CD4-positive, CD25-positive, alpha-beta regulatory T cell (primary cell): ENCODE data around the gene FAM241A. TPM values are rescaled to one million over a fixed set of nuclear protein-coding genes. Genes with fewer than 3 reads are reported as not detected.
A peak's percentile ranks its signal among the peaks of the same experiment; 100 is the strongest.
"Not testable (repeated sequence)": the region's sequence is repeated elsewhere in the genome, so short reads cannot be mapped to it uniquely, and the experiment has no call there.

Experiments used
- ATAC-seq, 2 donors: fragments of 150-1000 bp; cut with Tn5 transposase; one replicate each; pipeline ENCODE4 v1.10.0; 2021; ENCODE audit warnings: low read depth in 2 of 2, moderate number of reproducible peaks in 2 of 2, moderate library complexity in 1 of 2
- DNase-seq, 3 donors: peaks; one replicate each; pipeline versions ENCODE4 v3.0.0 to v3.0.0-alpha.2; 2012 to 2022; ENCODE audit warnings: mixed read lengths in 1 of 3
- H3K27ac ChIP-seq: one replicate; pipeline ENCODE4 v1.7.0; 2013; ENCODE audit warnings: mild to moderate bottlenecking, low read length; ENCODE audit not compliant: insufficient read depth, poor library complexity, severe bottlenecking
- H3K27me3 ChIP-seq: one replicate; pipeline ENCODE4 v1.7.0; 2013; ENCODE audit warnings: low read length; ENCODE audit not compliant: control insufficient read depth, insufficient read depth
- H3K36me3 ChIP-seq: one replicate; pipeline ENCODE4 v1.7.0; 2013; ENCODE audit warnings: mild to moderate bottlenecking, low read length, moderate library complexity; ENCODE audit not compliant: control insufficient read depth, insufficient read depth
- H3K4me1 ChIP-seq: 2 replicates; pipeline ENCODE4 v1.7.0; 2013; ENCODE audit warnings: mild to moderate bottlenecking, low read length; ENCODE audit not compliant: insufficient read depth, control insufficient read depth, poor library complexity, severe bottlenecking
- H3K4me3 ChIP-seq: one replicate; pipeline ENCODE4 v1.7.0; 2013; ENCODE audit warnings: low read depth, mild to moderate bottlenecking, low read length, moderate library complexity
- H3K9me3 ChIP-seq, 2 experiments: 1 replicate in 1 of 2; 2 replicates in 1 of 2; pipeline ENCODE4 v1.7.0; 2013; ENCODE audit warnings: low read length in 2 of 2, mild to moderate bottlenecking in 1 of 2, moderate library complexity in 1 of 2; ENCODE audit not compliant: control insufficient read depth in 2 of 2
- H3K27ac Mint-ChIP-seq, 3 donors: one replicate each; pipeline ENCODE4 v1.8.0; 2020 to 2022; ENCODE audit warnings: mild to moderate bottlenecking in 3 of 3, mixed read lengths in 3 of 3, moderate library complexity in 2 of 3
- H3K27me3 Mint-ChIP-seq: one replicate; pipeline ENCODE4 v1.8.0; 2022; ENCODE audit warnings: mild to moderate bottlenecking, mixed read lengths
- H3K36me3 Mint-ChIP-seq: one replicate; pipeline ENCODE4 v1.8.0; 2020; ENCODE audit warnings: mixed read lengths
- H3K4me1 Mint-ChIP-seq, 4 donors: one replicate each; pipeline ENCODE4 v1.8.0; 2020 to 2022; ENCODE audit warnings: mixed read lengths in 4 of 4, mild to moderate bottlenecking in 1 of 4
- H3K4me3 Mint-ChIP-seq, 4 donors: one replicate each; pipeline ENCODE4 v1.8.0; 2020 to 2022; ENCODE audit warnings: mild to moderate bottlenecking in 4 of 4, mixed read lengths in 4 of 4, moderate library complexity in 3 of 4
- H3K9me3 Mint-ChIP-seq, 7 donors: one replicate each; pipeline ENCODE4 v1.8.0; 2020 to 2022; ENCODE audit warnings: mixed read lengths in 7 of 7, mild to moderate bottlenecking in 3 of 7, moderate library complexity in 2 of 7
- polyA plus RNA-seq, 4 donors: library from polyadenylated mRNA; unstranded; fragments of 300-500 nt; fragmentation: Illumina TruSeq; gene quantifications; one replicate each; pipeline ENCODE4 v1.2.3, GENCODE V29; 2021
- total RNA-seq: library from RNA; stranded (reverse); gene quantifications from one replicate; pipeline ENCODE4 v1.2.3, GENCODE V29; 2022

The FAM241A gene
- total and polyA plus RNA-seq, 5 donors from 2014 or later: 3.0 to 4.9 (median 3.7) TPM

GRCh38 chr4:112178741-112179140 is 33.5 kb downstream of the FAM241A start:
- H3K4me3 ChIP-seq, H3K9me3 ChIP-seq, H3K36me3 Mint-ChIP-seq, H3K27ac ChIP-seq, H3K27me3 ChIP-seq, ATAC-seq, H3K27me3 Mint-ChIP-seq, H3K36me3 ChIP-seq, H3K9me3 Mint-ChIP-seq: not testable (repeated sequence)
- Mint-ChIP-seq H3K4me3 (peak overlapping the region in 2 of 4 donors; percentile 20 to 37), H3K27ac (peak overlapping the region in 1 of 3 donors; percentile 35), H3K4me1 (peaks cover 16 to 55% (median 41%) of the 10 kb centered on the region in 4 donors)
- H3K4me1 ChIP-seq: peaks cover 28% of the 10 kb centered on the region
- DNase-seq: peak in 1 of 3 donors; percentile 24

GRCh38 chr4:112181358-112182000 is 36.2 kb downstream of the FAM241A start:
- Histone ChIP-seq H3K27me3 (no peaks in the 10 kb centered on the region), H3K36me3 (no peaks in the 10 kb centered on the region), H3K27ac (no peak overlapping the region), H3K4me3 (no peak overlapping the region), H3K4me1 (peaks cover 33% of the 10 kb centered on the region), H3K9me3 (no peaks in the 10 kb centered on the region)
- Mint-ChIP-seq H3K36me3 (peaks cover 4% of the 10 kb centered on the region), H3K27me3 (no peaks in the 10 kb centered on the region), H3K4me1 (peaks cover 15 to 44% (median 41%) of the 10 kb centered on the region in 4 donors), H3K9me3 (peaks cover 0 to 3% (median 0%) of the 10 kb centered on the region in 7 donors), H3K27ac (peak overlapping the region in 1 of 3 donors; percentile 33), H3K4me3 (no peak overlapping the region)
- DNase-seq: no peak
- ATAC-seq: no peak

GRCh38 chr4:112182604-112183003 is 37.4 kb downstream of the FAM241A start:
- H3K4me3 Mint-ChIP-seq: no peak overlapping the region
- H3K9me3 ChIP-seq: no peaks in the 10 kb centered on the region
- no peaks in the 10 kb centered on the region for H3K27me3 Mint-ChIP-seq
- H3K4me3 ChIP-seq: no peak overlapping the region
- H3K27ac ChIP-seq: no peak overlapping the region
- peaks cover 15 to 34% (median 33%) of the 10 kb centered on the region in 4 donors for H3K4me1 Mint-ChIP-seq
- H3K36me3 ChIP-seq: no peaks in the 10 kb centered on the region
- H3K4me1 ChIP-seq: peaks cover 28% of the 10 kb centered on the region
- no peaks in the 10 kb centered on the region for H3K27me3 ChIP-seq
- H3K9me3 Mint-ChIP-seq: peaks cover 0 to 3% (median 0%) of the 10 kb centered on the region in 7 donors
- peak overlapping the region in 1 of 3 donors; percentile 37 for H3K27ac Mint-ChIP-seq
- no peak for ATAC-seq
- DNase-seq: no peak
- H3K36me3 Mint-ChIP-seq: peaks cover 10% of the 10 kb centered on the region

GRCh38 chr4:112183252-112183651 is 38.0 kb downstream of the FAM241A start:
- DNase-seq (peak in 2 of 3 donors; percentile 10 to 72), ATAC-seq (peak in 1 of 2 donors; percentile 34)
- peak overlapping the region in 2 of 3 donors; percentile 32 to 37 for H3K27ac Mint-ChIP-seq
- H3K36me3 Mint-ChIP-seq: peaks cover 10% of the 10 kb centered on the region
- Histone ChIP-seq H3K27ac (peak overlapping the region; percentile 23), H3K27me3 (no peaks in the 10 kb centered on the region), H3K9me3 (no peaks in the 10 kb centered on the region), H3K4me1 (peaks cover 27% of the 10 kb centered on the region), H3K36me3 (no peaks in the 10 kb centered on the region), H3K4me3 (peak overlapping the region; percentile 9)
- H3K27me3 Mint-ChIP-seq: no peaks in the 10 kb centered on the region
- peaks cover 0 to 3% (median 0%) of the 10 kb centered on the region in 7 donors for H3K9me3 Mint-ChIP-seq
- peaks cover 15 to 33% (median 32%) of the 10 kb centered on the region in 4 donors for H3K4me1 Mint-ChIP-seq
- H3K4me3 Mint-ChIP-seq: peak overlapping the region in 1 of 4 donors; percentile 36

- Histone ChIP-seq H3K27ac (no peak overlapping the region), H3K4me1 (peaks cover 23% of the 10 kb centered on the region), H3K9me3 (no peaks in the 10 kb centered on the region), H3K4me3 (no peak overlapping the region), H3K27me3 (no peaks in the 10 kb centered on the region), H3K36me3 (no peaks in the 10 kb centered on the region)
- H3K27ac Mint-ChIP-seq: no peak overlapping the region
- H3K36me3 Mint-ChIP-seq: peaks cover 6% of the 10 kb centered on the region
- no peaks in the 10 kb centered on the region for H3K27me3 Mint-ChIP-seq
- peaks cover 11 to 28% (median 23%) of the 10 kb centered on the region in 4 donors for H3K4me1 Mint-ChIP-seq
- no peaks in the 10 kb centered on the region for H3K9me3 Mint-ChIP-seq
- ATAC-seq: no peak
- H3K4me3 Mint-ChIP-seq: no peak overlapping the region
- DNase-seq: no peak
Measured at GRCh38 chr4:112184438-112184837, 39.2 kb downstream of the FAM241A start.

- Histone ChIP-seq H3K27ac (no peak overlapping the region), H3K27me3 (no peaks in the 10 kb centered on the region), H3K9me3 (no peaks in the 10 kb centered on the region), H3K36me3 (no peaks in the 10 kb centered on the region), H3K4me3 (no peak overlapping the region), H3K4me1 (peaks cover 23% of the 10 kb centered on the region)
- peaks cover 13 to 28% (median 23%) of the 10 kb centered on the region in 4 donors for H3K4me1 Mint-ChIP-seq
- peak overlapping the region in 2 of 3 donors; percentile 34 to 42 for H3K27ac Mint-ChIP-seq
- peaks cover 6% of the 10 kb centered on the region for H3K36me3 Mint-ChIP-seq
- no peak overlapping the region for H3K4me3 Mint-ChIP-seq
- H3K27me3 Mint-ChIP-seq: no peaks in the 10 kb centered on the region
- H3K9me3 Mint-ChIP-seq: no peaks in the 10 kb centered on the region
- DNase-seq (no peak), ATAC-seq (no peak)
Measured at GRCh38 chr4:112185334-112185733, 40.1 kb downstream of the FAM241A start.

- DNase-seq: no peak
- peaks cover 13 to 33% (median 21%) of the 10 kb centered on the region in 4 donors for H3K4me1 Mint-ChIP-seq
- no peaks in the 10 kb centered on the region for H3K36me3 ChIP-seq
- no peaks in the 10 kb centered on the region for H3K9me3 ChIP-seq
- H3K4me3 Mint-ChIP-seq: no peak overlapping the region
- H3K27ac Mint-ChIP-seq: peak overlapping the region in 2 of 3 donors; percentile 28 to 34
- H3K27ac ChIP-seq: no peak overlapping the region
- ATAC-seq: no peak
- H3K27me3 ChIP-seq: no peaks in the 10 kb centered on the region
- no peaks in the 10 kb centered on the region for H3K9me3 Mint-ChIP-seq
- peaks cover 23% of the 10 kb centered on the region for H3K4me1 ChIP-seq
- H3K36me3 Mint-ChIP-seq: peaks cover 10% of the 10 kb centered on the region
- no peak overlapping the region for H3K4me3 ChIP-seq
- no peaks in the 10 kb centered on the region for H3K27me3 Mint-ChIP-seq
Measured at GRCh38 chr4:112185740-112186670, 40.8 kb downstream of the FAM241A start.
